ENCODE data around the gene DHX58.

DNA sequence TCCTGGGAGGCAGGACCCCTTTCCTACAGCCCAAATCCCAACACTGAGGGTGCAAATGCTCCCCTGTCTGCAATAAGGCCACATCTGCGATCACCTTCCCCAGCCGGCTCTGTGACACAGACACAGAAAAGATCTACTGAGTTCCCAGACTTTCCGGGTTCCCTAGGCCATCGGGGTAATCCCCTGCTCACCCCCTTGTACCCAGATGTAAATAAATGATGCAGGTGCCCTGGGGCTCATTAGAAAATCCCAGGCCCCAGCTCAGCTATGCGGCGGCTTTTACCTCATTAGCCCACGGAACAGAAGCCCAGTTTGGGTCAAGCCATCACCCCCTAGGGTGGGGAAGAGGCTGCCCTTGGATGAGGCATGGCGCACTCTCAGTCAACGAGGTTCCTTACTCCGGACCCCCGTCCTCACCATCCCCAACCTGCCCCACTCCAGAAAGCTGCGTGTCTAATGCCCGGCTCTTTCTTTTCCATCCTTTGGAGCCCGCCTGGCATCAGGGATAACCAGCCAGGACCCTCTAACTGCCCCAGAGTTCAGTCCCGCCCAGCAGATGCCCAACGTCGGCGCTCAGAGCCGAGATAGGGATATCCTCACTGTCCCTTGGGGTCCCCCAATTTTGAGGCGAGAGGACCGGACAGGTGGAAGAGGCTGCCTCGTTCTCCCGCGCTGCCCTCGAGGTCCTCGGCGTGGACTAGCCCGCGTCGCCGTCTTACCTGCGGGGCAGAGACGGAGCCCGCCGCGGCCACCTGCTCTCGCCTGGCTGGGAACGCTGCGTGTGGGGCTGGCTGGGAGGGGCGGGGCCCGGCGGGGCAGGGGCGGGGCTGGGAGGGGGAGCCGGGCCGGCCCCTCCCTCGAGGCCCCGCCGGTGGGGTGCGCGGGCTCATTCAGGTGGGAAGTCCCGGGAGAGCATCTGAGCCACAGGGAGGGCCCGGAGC lies 14.6 kb downstream of the DHX58 start, which contains the start of gene ZNF385C:
- TF ChIP-seq, protein P1, sequence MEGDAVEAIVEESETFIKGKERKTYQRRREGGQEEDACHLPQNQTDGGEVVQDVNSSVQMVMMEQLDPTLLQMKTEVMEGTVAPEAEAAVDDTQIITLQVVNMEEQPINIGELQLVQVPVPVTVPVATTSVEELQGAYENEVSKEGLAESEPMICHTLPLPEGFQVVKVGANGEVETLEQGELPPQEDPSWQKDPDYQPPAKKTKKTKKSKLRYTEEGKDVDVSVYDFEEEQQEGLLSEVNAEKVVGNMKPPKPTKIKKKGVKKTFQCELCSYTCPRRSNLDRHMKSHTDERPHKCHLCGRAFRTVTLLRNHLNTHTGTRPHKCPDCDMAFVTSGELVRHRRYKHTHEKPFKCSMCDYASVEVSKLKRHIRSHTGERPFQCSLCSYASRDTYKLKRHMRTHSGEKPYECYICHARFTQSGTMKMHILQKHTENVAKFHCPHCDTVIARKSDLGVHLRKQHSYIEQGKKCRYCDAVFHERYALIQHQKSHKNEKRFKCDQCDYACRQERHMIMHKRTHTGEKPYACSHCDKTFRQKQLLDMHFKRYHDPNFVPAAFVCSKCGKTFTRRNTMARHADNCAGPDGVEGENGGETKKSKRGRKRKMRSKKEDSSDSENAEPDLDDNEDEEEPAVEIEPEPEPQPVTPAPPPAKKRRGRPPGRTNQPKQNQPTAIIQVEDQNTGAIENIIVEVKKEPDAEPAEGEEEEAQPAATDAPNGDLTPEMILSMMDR (IDR thresholded peaks at IDR 0.05): no peak
- TF ChIP-seq EZH2 (IDR thresholded peaks at IDR 0.05; ENCODE audit: borderline replicate concordance, insufficient read depth, low read depth, low read length, poor library complexity, severe bottlenecking): no peak
